Astrocyte of the spinal cord (primary cell): Measurements from ENCODE around the gene PTPRH.

Source experiments
- DNase-seq: peaks from one replicate; pipeline ENCODE4 v3.0.0; 2011; ENCODE audit warnings: low read depth, low spot score
- H3K4me3 ChIP-seq: 2 replicates; pipeline ENCODE4 v1.5.1; 2011; ENCODE audit warnings: low read depth, mild to moderate bottlenecking, low read length, moderate library complexity
- in situ Hi-C: cut with HindIII; loops from 2 replicates; pipeline ENCODE4 v1.10.0; 2017; ENCODE audit warnings: low sequenced_read_pairs
- TF ChIP-seq, protein P1 (sequence below): IDR thresholded peaks from 2 replicates; pipeline ENCODE4 v1.5.1; 2012; ENCODE audit warnings: low read depth, mild to moderate bottlenecking, low read length, inconsistent platforms

PTPRH gene

GRCh38 chr19:55239004-55239403 is 29.7 kb upstream of the PTPRH start:
- no peak overlapping the region for H3K4me3 ChIP-seq
- TF ChIP-seq, protein P1, sequence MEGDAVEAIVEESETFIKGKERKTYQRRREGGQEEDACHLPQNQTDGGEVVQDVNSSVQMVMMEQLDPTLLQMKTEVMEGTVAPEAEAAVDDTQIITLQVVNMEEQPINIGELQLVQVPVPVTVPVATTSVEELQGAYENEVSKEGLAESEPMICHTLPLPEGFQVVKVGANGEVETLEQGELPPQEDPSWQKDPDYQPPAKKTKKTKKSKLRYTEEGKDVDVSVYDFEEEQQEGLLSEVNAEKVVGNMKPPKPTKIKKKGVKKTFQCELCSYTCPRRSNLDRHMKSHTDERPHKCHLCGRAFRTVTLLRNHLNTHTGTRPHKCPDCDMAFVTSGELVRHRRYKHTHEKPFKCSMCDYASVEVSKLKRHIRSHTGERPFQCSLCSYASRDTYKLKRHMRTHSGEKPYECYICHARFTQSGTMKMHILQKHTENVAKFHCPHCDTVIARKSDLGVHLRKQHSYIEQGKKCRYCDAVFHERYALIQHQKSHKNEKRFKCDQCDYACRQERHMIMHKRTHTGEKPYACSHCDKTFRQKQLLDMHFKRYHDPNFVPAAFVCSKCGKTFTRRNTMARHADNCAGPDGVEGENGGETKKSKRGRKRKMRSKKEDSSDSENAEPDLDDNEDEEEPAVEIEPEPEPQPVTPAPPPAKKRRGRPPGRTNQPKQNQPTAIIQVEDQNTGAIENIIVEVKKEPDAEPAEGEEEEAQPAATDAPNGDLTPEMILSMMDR = no peak
- in situ Hi-C loops = no loop called here
- no peak for DNase-seq

GRCh38 chr19:55238030-55238429 is 28.7 kb upstream of the PTPRH start:
- DNase-seq = no peak
- H3K4me3 ChIP-seq = no peak overlapping the region
- in situ Hi-C loops = no loop called here
- TF ChIP-seq, protein P1 = no peak

DNA sequence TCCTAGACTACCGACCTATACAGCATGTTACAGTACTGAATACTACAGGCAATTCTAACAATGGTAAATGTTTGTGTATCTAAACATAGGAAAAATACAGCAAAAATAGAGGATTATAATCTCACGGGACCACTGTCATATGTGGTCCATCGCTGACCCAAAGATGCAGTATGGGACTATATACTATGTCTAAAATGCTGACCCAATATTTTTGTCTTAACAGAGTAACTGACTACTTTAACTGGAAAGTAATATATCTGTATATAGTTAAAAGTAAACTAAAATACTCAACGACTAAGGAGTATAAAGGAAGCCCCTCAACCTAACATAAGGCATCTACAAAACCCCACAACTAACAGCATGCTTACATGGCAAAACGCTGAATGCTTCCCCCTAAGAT is 23.7 kb upstream of the PTPRH start:
- DNase-seq = no peak
- in situ Hi-C loops = no loop called here
- TF ChIP-seq, protein P1 = no peak

GRCh38 chr19:55232286-55232602 is 22.9 kb upstream of the PTPRH start:
- no peak overlapping the region for H3K4me3 ChIP-seq
- in situ Hi-C loops = no loop called here

More for the DNA sequence above, 23.7 kb upstream of the PTPRH start:
- H3K4me3 ChIP-seq = no peak overlapping the region

GRCh38 chr19:55231391-55232285 is 22.3 kb upstream of the PTPRH start:
- TF ChIP-seq, protein P1 = no peak
- no peak overlapping the region for H3K4me3 ChIP-seq
- no peak for DNase-seq
- in situ Hi-C loops = no loop called here

More at GRCh38 chr19:55232286-55232602, 22.9 kb upstream of the PTPRH start:
- TF ChIP-seq, protein P1 = no peak
- no peak for DNase-seq

GRCh38 chr19:55230780-55231179 is 21.5 kb upstream of the PTPRH start:
- in situ Hi-C loops = no loop called here
- DNase-seq = no peak
- TF ChIP-seq, protein P1 = no peak
- H3K4me3 ChIP-seq = no peak overlapping the region
